COLO668 (cell line): Measurements from ENCODE around the gene RDH14.

Experiments
- DNase-seq: peaks from one replicate; lab custom pipeline; 2025; ENCODE audit not compliant: unreplicated experiment; lab: John Stamatoyannopoulos, UW

RDH14 gene

GRCh38 chr2:18566145-18566769 lies 5.8 kb upstream of the RDH14 start:
- no peak for DNase-seq

- DNase-seq: no peak
These were observed 288 bp upstream of the RDH14 start for GRCh38 chr2:18560797-18561085.

- no peak for DNase-seq
These were observed 872 bp downstream of the RDH14 start for GRCh38 chr2:18559531-18560030.

GRCh38 chr2:18558458-18558857 lies 2.0 kb downstream of the RDH14 start:
- no peak for DNase-seq

DNA sequence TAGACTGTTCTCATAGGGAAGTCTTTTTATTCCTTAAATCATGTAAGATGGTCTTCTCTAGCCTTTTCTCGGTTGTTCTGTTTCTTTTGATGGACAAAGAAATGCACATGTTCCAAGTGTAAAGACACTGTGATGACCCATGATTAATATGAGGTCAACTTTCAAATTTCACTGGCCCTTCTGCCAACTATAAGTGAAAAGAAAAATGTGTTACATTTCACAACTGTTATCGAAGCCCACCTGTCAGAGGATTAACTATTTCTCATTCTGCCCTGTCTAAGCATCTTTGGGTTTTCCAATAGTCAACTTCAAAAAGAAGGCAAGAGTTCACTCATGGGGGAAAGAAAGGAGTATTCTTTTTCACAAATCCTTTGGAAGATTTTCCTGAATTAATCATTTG lies 3.3 kb downstream of the RDH14 start:
- no peak for DNase-seq

DNA sequence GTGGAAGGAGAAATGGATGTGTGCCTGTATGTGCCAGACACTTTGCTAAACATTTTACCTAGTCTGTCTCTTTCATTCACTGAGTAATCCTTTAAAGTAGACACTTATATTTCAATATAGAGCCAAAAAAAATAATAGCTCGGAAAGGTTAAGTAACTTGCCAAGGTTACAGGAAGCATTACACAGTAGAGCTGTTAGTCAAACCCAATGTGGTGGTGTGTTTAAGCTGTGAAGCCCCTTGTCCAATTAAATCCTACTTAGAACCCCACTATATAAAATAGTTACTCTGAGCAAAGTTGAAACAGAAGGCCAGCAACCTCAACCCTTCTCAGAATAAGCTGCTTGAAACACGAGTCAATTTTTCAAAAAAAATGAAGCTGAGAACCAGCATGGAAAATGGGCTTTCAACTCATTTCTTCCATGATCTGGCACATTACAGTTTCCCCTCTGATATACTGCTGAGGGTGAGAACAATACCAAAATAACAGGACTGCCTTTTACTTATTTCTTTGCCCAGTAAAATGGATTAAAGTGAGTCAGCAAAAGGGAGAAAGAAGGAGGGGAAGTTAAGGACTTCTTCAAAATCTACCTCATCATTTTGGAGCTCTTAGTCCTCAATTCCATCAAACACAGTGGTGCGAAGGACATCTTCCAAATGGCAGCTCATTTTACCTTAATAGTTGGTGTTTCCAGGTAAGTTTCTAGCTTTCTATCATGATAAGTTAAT lies 7.9 kb downstream of the RDH14 start:
- no peak for DNase-seq

- DNase-seq: no peak
These were observed 8.8 kb downstream of the RDH14 start for GRCh38 chr2:18551623-18552022.

DNA sequence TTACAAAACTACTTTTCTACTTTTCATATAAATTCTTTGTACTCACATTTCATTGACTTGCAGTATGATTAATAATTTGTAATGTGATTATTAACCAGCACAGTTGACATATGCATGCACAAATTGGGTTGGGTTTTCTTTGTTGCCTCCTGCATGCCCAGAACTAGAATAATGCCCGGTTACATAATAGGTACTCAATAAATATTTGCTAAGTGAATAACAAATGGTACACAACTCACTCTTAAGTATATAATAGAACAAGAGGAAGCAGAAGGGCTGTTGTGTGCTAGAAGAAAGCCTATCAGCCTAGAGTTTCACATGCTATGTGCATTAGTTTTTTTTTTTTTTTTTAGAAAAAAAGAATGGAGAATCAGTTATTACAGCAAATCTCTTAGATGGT lies 9.3 kb downstream of the RDH14 start:
- no peak for DNase-seq

GRCh38 chr2:18550433-18550832 lies 10.0 kb downstream of the RDH14 start:
- DNase-seq: no peak

DNA sequence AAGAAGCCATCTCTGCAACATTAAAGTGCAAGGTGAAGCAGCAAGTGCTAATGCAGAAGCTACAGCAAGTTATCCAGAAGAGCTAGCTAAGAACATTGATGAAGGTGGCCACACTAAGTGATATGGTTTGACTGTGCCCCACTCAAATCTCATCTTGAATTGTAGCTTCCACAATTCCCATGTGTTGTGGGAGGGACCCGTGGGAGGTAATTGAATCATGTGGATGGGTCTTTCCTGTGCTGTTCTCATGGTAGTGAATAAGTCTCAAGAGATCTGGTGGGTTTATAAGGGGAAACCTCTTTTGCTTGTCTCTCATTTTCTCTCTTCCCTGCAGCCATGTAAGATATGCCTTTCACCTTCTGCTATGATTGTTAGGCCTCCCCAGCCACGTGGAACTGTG lies 11.4 kb downstream of the RDH14 start:
- no peak for DNase-seq

DNA sequence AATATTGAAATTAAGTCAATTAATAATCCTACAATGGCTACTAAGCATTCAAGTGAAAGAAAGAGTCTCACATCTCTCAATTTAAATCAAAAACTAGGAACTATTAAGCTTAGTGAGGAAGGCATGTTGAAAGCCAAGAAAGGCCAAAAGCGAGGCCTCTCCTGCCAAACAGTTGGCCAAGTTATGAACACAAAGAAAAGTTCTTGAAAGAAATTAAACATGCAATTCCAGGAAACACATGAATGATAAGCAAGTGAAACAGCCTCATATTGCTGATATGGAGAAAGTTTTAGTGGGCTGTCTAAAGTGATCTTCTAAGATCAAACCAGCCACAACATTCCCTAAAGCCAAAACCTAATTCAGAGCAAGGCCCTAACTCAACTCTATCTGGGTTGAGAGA lies 11.8 kb downstream of the RDH14 start:
- no peak for DNase-seq

GRCh38 chr2:18546567-18546966 lies 13.9 kb downstream of the RDH14 start:
- peak; percentile 45 for DNase-seq

- DNase-seq: no peak
These were observed 15.1 kb downstream of the RDH14 start for GRCh38 chr2:18545384-18545783.

- DNase-seq: no peak
These were observed 16.3 kb downstream of the RDH14 start for GRCh38 chr2:18544171-18544570.

DNA sequence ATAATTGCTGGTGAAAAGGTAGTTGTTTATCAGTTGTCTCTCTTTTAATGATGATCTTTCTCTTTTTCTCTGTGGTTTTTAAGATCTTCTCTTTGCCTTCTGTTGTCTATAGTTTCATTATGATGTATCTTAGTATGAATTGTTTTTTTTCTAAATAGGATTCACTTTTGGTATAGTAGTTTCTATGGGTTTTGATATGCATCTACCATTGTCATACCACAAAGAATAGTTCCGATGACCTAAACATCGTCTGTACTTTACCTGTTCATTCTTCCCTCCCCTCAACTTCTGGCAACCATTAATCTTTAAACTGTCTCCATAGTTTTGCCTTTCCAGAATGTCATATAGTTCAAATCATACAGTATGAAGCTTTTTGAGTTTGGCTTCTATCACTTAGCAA lies 19.6 kb downstream of the RDH14 start:
- DNase-seq: no peak

DNA sequence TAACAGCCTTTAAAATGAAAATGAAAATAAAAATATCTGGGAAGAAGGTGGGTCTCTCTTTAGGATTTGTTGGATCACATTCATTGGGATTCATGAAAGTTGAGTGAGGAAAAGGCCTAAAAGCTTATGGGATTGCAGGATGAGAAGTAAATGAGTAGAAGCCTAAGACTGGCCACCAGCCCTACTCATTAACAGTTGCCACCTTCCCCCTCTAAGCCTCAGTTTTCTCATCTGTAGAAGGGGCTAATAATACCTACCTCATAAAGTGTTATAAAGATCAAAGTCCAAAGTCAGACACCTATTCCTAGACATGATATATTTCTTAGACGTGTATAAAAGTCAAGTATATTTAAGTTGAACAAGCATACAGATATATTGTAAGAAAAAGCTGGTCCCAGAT lies 23.8 kb downstream of the RDH14 start:
- no peak for DNase-seq

DNA sequence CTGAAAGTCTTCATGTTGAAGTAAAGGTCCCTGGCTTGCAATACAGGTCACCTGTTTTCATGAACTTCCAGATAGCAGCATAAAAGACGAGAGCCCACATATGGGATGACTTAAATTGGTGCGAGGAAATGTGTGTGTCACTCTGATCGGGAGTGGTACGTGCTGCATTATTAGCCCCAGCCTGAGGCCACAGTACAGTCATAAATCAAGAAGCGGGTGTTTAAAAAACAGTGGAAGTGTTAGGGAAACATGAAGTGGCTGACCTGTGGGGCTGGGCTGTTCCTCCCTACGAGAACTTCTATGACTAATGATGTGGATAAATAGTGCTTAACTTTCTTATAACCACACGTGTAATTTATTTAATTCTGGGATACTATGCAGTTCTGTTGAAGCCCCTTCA lies 24.4 kb downstream of the RDH14 start:
- peak; percentile 49 for DNase-seq

- DNase-seq: no peak
These were observed 29.3 kb downstream of the RDH14 start for GRCh38 chr2:18531194-18531593.

- no peak for DNase-seq
These were observed 32.6 kb downstream of the RDH14 start for GRCh38 chr2:18527822-18528221.

GRCh38 chr2:18527326-18527725 lies 33.1 kb downstream of the RDH14 start:
- DNase-seq: no peak

DNA sequence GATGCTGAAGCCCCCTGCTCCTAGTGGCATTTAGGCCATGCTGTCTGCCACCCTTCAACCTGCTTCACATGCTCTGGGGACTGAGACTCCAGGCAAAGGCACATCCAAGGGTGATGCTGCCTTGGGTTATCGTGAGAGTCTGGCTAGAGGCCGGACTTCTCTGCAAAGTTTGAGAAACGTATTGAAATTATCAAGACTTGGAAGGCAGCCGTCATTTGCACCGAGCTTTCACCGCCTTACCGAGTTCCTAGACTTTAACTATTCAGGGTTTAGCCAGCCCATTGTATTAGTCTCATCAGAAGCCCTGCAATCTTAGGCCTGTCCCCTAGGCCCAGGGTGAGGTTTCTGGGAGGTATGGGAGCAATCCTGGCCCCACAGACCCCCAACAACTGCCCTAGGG lies 34.0 kb downstream of the RDH14 start:
- no peak for DNase-seq

GRCh38 chr2:18525852-18526251 lies 34.6 kb downstream of the RDH14 start:
- DNase-seq: no peak

GRCh38 chr2:18525236-18525635 lies 35.2 kb downstream of the RDH14 start:
- no peak for DNase-seq
